Measurements from ENCODE around the gene ZNF333. TPM values are rescaled to one million over a fixed set of nuclear protein-coding genes. Genes with fewer than 3 reads are reported as not detected.
"Not testable (repeated sequence)": the region's sequence is repeated elsewhere in the genome, so short reads cannot be mapped to it uniquely, and the experiment has no call there.

The ZNF333 gene
- total and polyA plus RNA-seq, 4 donors, result 22.8 to 44.0 (median 24.7) TPM

DNA sequence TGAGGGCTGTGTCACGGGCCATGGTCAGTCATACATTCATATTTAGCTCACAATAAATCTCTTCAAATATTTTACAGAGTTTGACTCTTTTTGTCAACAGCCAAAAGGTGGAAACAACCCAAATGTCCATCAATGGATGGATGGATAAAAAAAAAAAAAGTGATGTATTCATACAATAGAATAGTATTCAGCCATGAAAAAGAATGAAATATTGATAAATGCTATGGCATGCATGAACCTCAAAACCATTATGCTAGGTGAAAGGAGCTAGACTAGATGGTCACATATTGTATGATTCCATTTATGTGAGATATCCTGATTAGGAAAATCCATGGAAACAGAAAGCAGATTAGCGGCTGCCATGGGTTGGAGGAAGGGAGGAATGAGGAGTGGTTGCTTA is 72.3 kb downstream of the ZNF333 start:
- WGBS (ENCODE audit: insufficient coverage), result 70% methylated on average over 2 of the region's 2 CpGs
- no peak for DNase-seq (ENCODE audit: low read depth in 4 of 6, low spot score in 6 of 6)
- no peak overlapping the region for H3K27ac ChIP-seq (ENCODE audit: low read depth, low read length)

DNA sequence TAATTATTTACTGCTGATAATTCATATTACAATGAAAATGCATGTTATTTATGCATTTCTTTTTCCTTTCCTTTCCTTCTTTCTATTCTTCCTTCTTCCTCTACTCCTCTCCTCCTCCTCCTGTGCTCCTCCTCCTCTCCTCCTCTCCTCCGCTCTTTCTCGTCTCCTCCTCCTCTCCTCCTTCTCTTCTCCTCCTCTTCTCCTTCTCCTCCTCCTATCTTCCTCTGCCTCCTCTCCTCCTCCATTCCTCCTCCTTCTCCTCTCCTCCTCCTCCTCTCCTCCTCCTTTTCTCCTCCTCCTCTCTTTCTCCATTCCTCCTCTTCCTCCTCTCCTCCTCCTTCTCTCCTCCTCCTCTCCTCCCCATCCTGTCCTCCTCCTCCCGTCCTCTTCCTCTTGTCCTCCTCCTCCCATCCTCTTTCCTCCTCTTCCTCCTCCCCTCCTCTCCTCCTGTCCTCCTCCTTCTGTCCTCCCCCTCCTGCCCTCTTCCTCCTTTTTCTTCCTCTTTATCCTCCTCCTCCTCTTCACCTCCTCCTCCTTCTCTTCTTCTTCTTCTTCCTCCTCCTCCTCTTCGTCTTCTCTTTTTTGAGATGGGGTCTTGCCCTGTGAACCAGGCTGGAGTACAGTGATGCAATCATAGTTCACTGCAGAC is 73.8 kb downstream of the ZNF333 start:
- DNase-seq (ENCODE audit: low read depth in 4 of 6, low spot score in 6 of 6), result no peak
- no peak overlapping the region for H3K27ac ChIP-seq (ENCODE audit: low read depth, low read length)
- no peak overlapping the region for H3K4me3 ChIP-seq (ENCODE audit: low read depth, low read length)
- no peaks in the 10 kb centered on the region for H3K36me3 ChIP-seq (ENCODE audit: control insufficient read depth, insufficient read depth, low read length)
- WGBS (ENCODE audit: insufficient coverage), result 77% methylated on average over 4 of the region's 4 CpGs
- no peaks in the 10 kb centered on the region for H3K9me3 ChIP-seq (ENCODE audit: control insufficient read depth, insufficient read depth, low read length)
- H3K4me1 ChIP-seq (ENCODE audit: control insufficient read depth, insufficient read depth, low read length), result no peaks in the 10 kb centered on the region
- H3K27me3 ChIP-seq (ENCODE audit: control insufficient read depth, insufficient read depth, low read length), result no peaks in the 10 kb centered on the region

More for the DNA sequence above, 72.3 kb downstream of the ZNF333 start:
- H3K4me1 ChIP-seq (ENCODE audit: control insufficient read depth, insufficient read depth, low read length), result no peaks in the 10 kb centered on the region
- no peaks in the 10 kb centered on the region for H3K27me3 ChIP-seq (ENCODE audit: control insufficient read depth, insufficient read depth, low read length)
- H3K36me3 ChIP-seq (ENCODE audit: control insufficient read depth, insufficient read depth, low read length), result no peaks in the 10 kb centered on the region
- no peaks in the 10 kb centered on the region for H3K9me3 ChIP-seq (ENCODE audit: control insufficient read depth, insufficient read depth, low read length)
- no peak overlapping the region for H3K4me3 ChIP-seq (ENCODE audit: low read depth, low read length)

DNA sequence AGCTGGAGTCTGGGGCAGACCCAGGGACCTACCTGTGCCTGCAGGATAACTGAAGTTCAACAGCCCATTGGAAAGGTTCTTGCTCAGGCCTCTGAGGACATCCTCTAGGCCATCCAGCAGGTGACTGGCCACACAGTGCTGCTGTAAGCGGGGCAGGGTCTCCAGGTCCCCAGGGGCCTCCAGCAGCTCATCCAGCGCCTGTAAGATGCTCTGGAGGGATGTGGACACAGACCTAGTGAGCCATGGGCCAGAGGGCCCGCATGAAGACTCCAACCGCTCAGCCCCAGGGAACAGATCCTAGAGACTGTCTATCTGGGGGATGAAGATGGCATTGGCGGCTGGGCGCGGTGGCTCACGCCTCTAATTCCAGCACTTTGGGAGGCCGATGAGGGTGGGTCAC is 74.6 kb downstream of the ZNF333 start:
- DNase-seq (ENCODE audit: low read depth in 4 of 6, low spot score in 6 of 6), result no peak
- no peaks in the 10 kb centered on the region for H3K4me1 ChIP-seq (ENCODE audit: control insufficient read depth, insufficient read depth, low read length)
- 95% methylated on average over 9 of the region's 9 CpGs for WGBS (ENCODE audit: insufficient coverage)

DNA sequence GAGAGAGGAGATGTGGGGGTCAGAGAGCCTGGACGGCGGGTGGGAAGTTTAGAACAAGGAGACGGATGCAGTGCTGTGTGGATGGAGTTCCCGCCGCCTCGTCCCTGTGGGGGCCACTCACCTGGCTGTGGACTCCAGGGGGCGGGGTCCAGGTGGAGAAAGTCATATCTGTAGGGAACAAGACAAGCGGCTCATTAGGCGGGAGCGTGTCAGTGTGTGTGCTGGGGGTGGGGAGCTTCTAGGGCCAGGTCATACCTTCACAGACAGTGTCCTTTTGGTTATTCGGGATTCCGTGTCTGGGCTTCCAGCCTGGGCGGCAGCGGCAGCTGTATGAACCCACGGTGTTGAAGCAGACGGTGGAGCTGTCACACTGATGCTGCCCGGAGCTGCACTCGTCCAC is 75.6 kb downstream of the ZNF333 start:
- H3K27me3 ChIP-seq (ENCODE audit: control insufficient read depth, insufficient read depth, low read length); H3K4me1 ChIP-seq (ENCODE audit: control insufficient read depth, insufficient read depth, low read length); H3K27ac ChIP-seq (ENCODE audit: low read depth, low read length); H3K36me3 ChIP-seq (ENCODE audit: control insufficient read depth, insufficient read depth, low read length); H3K4me3 ChIP-seq (ENCODE audit: low read depth, low read length); DNase-seq (ENCODE audit: low read depth in 4 of 6, low spot score in 6 of 6); H3K9me3 ChIP-seq (ENCODE audit: control insufficient read depth, insufficient read depth, low read length): not testable (repeated sequence)
- no CpG with 5 or more reads among the region's 18 CpGs for WGBS (ENCODE audit: insufficient coverage)

More for the DNA sequence above, 74.6 kb downstream of the ZNF333 start:
- H3K4me3 ChIP-seq (ENCODE audit: low read depth, low read length), result no peak overlapping the region
- H3K27ac ChIP-seq (ENCODE audit: low read depth, low read length), result no peak overlapping the region
- no peaks in the 10 kb centered on the region for H3K9me3 ChIP-seq (ENCODE audit: control insufficient read depth, insufficient read depth, low read length)
- H3K36me3 ChIP-seq (ENCODE audit: control insufficient read depth, insufficient read depth, low read length), result no peaks in the 10 kb centered on the region
- no peaks in the 10 kb centered on the region for H3K27me3 ChIP-seq (ENCODE audit: control insufficient read depth, insufficient read depth, low read length)

DNA sequence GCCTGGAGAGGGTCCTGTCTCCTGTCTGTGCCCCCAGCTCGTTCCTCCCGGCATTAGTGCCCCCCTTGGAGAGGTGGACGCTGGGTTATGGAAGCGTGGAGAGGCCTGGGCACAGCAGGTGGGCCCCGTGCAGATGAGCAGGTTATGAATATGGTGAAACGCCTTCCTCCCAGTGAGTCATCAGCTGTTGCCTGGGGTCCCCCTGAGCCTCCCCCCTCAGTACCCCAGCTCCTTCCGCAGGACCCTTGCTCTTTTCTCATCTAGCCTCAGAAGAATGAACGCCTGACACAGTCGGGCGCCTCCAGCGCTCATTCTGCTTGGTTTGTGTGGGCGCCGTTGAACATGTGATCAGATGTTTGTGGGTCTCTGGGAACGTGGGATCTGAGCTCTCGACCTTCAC is 76.0 kb downstream of the ZNF333 start:
- H3K4me1 ChIP-seq (ENCODE audit: control insufficient read depth, insufficient read depth, low read length); H3K27me3 ChIP-seq (ENCODE audit: control insufficient read depth, insufficient read depth, low read length); H3K4me3 ChIP-seq (ENCODE audit: low read depth, low read length); H3K36me3 ChIP-seq (ENCODE audit: control insufficient read depth, insufficient read depth, low read length); H3K9me3 ChIP-seq (ENCODE audit: control insufficient read depth, insufficient read depth, low read length); H3K27ac ChIP-seq (ENCODE audit: low read depth, low read length); DNase-seq (ENCODE audit: low read depth in 4 of 6, low spot score in 6 of 6): not testable (repeated sequence)
- 80% methylated on average over 2 of the region's 15 CpGs for WGBS (ENCODE audit: insufficient coverage)

DNA sequence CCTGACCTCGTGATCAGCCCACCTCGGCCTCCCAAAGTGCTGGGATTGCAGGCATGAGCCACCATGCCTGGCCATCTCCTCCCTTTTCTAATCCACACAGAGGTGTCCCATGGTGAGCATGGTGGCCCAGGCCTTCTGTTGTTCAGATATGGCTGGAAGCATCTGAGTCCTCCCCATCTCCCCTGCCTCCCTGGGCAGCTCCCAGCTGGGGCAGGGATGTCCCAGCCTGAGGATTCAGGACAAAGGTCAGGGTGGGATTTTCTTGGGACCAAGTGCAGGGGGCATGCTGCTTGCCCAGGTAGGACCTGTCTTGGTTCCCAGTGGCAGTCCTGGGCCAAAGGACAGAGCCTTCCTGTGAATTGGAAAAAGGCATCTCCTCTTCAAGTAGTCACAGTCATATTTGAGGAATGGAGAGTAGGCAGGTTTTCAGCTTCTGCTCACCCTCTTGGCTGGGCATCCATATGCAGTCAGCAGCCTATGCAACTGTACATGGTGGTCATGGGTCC is 77.7 kb downstream of the ZNF333 start:
- Histone ChIP-seq H3K27me3 (ENCODE audit: control insufficient read depth, insufficient read depth, low read length) (no peaks in the 10 kb centered on the region), H3K27ac (ENCODE audit: low read depth, low read length) (no peak overlapping the region), H3K4me3 (ENCODE audit: low read depth, low read length) (no peak overlapping the region), H3K4me1 (ENCODE audit: control insufficient read depth, insufficient read depth, low read length) (no peaks in the 10 kb centered on the region), H3K36me3 (ENCODE audit: control insufficient read depth, insufficient read depth, low read length) (no peaks in the 10 kb centered on the region), H3K9me3 (ENCODE audit: control insufficient read depth, insufficient read depth, low read length) (no peaks in the 10 kb centered on the region)
- no peak for DNase-seq (ENCODE audit: low read depth in 4 of 6, low spot score in 6 of 6)
- 90% methylated on average over 2 of the region's 2 CpGs for WGBS (ENCODE audit: insufficient coverage)

DNA sequence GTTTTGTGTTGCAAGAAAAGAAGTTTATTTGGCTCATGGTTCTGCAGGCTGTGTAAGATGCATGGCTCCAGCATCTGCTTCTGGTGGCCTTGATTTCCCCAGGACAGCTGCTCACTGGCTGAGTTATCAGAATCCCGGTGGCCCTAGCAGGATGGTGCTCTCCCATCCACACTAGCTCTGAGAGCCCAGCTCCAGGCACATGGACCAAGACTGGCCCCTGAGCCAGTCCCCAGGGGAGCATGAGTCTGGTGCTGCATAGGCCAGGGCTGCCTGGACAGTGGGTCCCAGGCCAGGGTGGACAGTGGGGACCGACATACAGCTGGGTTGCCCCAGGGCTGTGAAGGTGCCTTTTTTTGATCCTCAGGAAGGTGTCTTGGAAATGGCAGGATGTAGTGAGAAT is 78.2 kb downstream of the ZNF333 start:
- 70% methylated on average over 2 of the region's 2 CpGs for WGBS (ENCODE audit: insufficient coverage)
- Histone ChIP-seq H3K4me1 (ENCODE audit: control insufficient read depth, insufficient read depth, low read length) (no peaks in the 10 kb centered on the region), H3K27ac (ENCODE audit: low read depth, low read length) (no peak overlapping the region), H3K27me3 (ENCODE audit: control insufficient read depth, insufficient read depth, low read length) (no peaks in the 10 kb centered on the region), H3K36me3 (ENCODE audit: control insufficient read depth, insufficient read depth, low read length) (no peaks in the 10 kb centered on the region), H3K9me3 (ENCODE audit: control insufficient read depth, insufficient read depth, low read length) (no peaks in the 10 kb centered on the region), H3K4me3 (ENCODE audit: low read depth, low read length) (no peak overlapping the region)
- no peak for DNase-seq (ENCODE audit: low read depth in 4 of 6, low spot score in 6 of 6)

DNA sequence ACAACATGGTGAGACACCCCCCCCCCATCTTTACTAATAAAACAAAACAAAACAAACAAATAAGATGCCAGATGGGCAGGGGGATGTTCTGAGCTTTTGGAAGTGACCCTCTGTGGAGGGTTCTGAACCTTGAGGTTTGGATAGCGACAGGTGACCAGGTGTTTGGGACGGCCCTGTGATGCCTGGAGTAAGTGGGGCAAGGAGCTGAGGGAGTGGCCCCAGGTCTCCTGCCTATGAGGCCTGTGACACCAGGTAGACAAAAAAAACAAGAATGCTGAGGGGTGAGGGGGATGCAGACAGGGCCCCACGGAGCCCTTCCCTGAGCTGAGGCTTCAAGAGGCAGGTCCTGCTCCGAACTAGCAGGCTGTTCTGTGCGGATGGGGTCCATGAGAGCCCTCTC is 79.4 kb downstream of the ZNF333 start:
- no peak for DNase-seq (ENCODE audit: low read depth in 4 of 6, low spot score in 6 of 6)
- Histone ChIP-seq H3K27ac (ENCODE audit: low read depth, low read length) (no peak overlapping the region), H3K4me3 (ENCODE audit: low read depth, low read length) (no peak overlapping the region), H3K9me3 (ENCODE audit: control insufficient read depth, insufficient read depth, low read length) (no peaks in the 10 kb centered on the region), H3K27me3 (ENCODE audit: control insufficient read depth, insufficient read depth, low read length) (no peaks in the 10 kb centered on the region), H3K4me1 (ENCODE audit: control insufficient read depth, insufficient read depth, low read length) (no peaks in the 10 kb centered on the region), H3K36me3 (ENCODE audit: control insufficient read depth, insufficient read depth, low read length) (no peaks in the 10 kb centered on the region)
- WGBS (ENCODE audit: insufficient coverage), result 84% methylated on average over 5 of the region's 5 CpGs

DNA sequence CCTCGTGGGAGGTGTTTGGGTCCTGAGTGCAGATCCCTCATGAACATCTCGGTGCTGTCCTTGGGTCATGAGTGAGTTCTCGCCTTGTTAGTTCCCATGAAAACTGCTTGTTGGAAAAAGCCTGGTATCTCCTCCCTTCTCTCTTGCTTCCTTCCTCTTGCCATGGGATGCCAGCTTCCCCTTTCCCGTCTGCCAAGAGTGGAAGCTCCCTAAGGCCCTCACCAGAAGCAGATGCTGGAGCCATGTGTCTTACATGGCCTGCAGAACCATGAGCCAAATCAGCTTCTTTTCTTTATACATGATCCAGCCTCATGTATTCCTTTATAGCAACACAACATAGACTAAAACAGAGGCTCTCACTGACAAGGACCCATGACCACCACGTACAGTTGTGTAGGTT is 80.3 kb downstream of the ZNF333 start:
- Histone ChIP-seq H3K36me3 (ENCODE audit: control insufficient read depth, insufficient read depth, low read length) (no peaks in the 10 kb centered on the region), H3K4me3 (ENCODE audit: low read depth, low read length) (no peak overlapping the region), H3K4me1 (ENCODE audit: control insufficient read depth, insufficient read depth, low read length) (no peaks in the 10 kb centered on the region), H3K9me3 (ENCODE audit: control insufficient read depth, insufficient read depth, low read length) (no peaks in the 10 kb centered on the region), H3K27ac (ENCODE audit: low read depth, low read length) (no peak overlapping the region), H3K27me3 (ENCODE audit: control insufficient read depth, insufficient read depth, low read length) (no peaks in the 10 kb centered on the region)
- WGBS (ENCODE audit: insufficient coverage), result 78% methylated on average over 4 of the region's 5 CpGs
- DNase-seq (ENCODE audit: low read depth in 4 of 6, low spot score in 6 of 6), result no peak

All from spinal cord (tissue), 10 donors.